ENCODE data around the gene TRIM72.
"Not testable (repeated sequence)": the region's sequence is repeated elsewhere in the genome, so short reads cannot be mapped to it uniquely, and the experiment has no call there.

Gene TRIM72

GRCh38 chr16:31213877-31214707 lies at the start of gene TRIM72:
TRIM72 (plus strand) TSS chr16:31214119; CDS start chr16:31214739, 620 bp downstream.
- DNase-seq (ENCODE audit: extremely low read depth in 1 of 2, low read depth in 1 of 2), result no peak

GRCh38 chr16:31167315-31167714 lies 46.6 kb upstream of the TRIM72 start:
- DNase-seq (ENCODE audit: extremely low read depth in 1 of 2, low read depth in 1 of 2), result no peak

GRCh38 chr16:31168848-31169247 lies 45.1 kb upstream of the TRIM72 start:
- no peak for DNase-seq (ENCODE audit: extremely low read depth in 1 of 2, low read depth in 1 of 2)

DNA sequence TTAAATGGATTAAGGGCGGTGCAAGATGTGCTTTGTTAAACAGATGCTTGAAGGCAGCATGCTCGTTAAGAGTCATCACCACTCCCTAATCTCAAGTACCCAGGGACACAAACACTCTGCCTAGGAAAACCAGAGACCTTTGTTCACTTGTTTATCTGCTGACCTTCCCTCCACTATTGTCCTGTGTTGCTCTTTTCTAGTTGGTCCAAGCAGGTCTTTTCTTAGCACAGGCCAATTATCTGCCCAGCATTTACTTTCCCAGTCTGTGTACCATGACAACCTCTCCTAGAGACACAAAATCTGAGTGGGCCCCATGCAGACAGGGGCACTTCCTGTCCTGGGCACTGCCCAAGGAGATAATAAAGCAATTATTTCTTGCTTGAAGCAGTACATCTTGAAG lies 43.9 kb upstream of the TRIM72 start:
- not testable (repeated sequence) for DNase-seq (ENCODE audit: extremely low read depth in 1 of 2, low read depth in 1 of 2)

DNA sequence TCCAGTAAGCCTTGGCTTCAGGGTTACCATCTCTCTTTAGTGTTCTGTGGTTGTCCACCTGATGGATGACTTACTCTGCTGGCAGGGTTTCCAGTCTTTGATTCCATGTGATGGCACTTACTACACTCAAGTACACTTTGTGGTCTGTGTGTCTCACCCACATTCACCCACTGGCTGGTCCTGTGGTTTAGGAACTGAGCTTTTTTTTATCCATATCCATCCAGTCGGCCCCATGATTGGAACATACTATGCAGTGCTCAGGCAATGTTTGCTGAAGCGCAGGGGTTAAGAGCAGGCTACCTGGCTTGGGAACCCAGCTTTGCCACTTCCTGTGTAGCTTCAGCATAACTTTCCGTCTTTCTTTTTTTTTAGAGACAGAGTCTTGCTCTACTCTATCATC lies 36.8 kb upstream of the TRIM72 start:
- DNase-seq (ENCODE audit: extremely low read depth in 1 of 2, low read depth in 1 of 2), result no peak

- no peak for DNase-seq (ENCODE audit: extremely low read depth in 1 of 2, low read depth in 1 of 2)
Observed at GRCh38 chr16:31179219-31179746, 34.6 kb upstream of the TRIM72 start.

DNA sequence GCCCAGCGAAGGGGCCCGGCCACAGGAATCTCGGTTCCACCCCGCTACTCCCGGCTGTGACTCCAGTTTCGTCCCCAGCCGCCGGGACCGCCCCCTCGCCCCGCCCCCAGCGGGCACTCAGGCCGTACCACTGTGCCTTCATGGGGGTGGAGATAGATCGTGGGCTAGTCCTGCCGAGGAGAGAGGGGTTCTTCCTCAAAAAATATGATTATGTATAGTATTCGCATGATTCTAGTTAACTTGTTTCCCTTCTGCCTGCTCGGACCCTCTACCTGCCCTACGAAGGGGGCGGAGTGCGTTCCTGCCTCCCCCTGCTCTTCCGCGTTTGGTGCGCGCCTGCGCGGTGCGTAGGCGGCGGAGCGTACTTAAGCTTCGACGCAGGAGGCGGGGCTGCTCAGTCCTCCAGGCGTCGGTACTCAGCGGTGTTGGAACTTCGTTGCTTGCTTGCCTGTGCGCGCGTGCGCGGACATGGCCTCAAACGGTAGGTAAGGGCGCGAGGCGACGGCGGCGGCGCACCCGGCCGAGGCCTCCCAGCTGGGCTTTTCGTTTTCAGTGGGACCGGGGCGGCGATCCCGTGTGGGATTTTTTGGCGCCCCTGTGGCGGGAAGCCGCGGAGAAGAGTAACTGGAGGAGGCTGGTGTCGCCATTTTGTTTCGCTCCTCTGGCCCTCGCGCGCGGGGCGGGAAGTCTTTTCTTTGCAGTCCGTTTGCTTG lies 34.0 kb upstream of the TRIM72 start, which contains the start of gene FUS:
FUS (plus strand) TSS at position 393 of the 713 bp plus-strand sequence; CDS start at position 469, 76 bp downstream.
- peak; percentile 82 to 86 for DNase-seq (ENCODE audit: extremely low read depth in 1 of 2, low read depth in 1 of 2)

DNA sequence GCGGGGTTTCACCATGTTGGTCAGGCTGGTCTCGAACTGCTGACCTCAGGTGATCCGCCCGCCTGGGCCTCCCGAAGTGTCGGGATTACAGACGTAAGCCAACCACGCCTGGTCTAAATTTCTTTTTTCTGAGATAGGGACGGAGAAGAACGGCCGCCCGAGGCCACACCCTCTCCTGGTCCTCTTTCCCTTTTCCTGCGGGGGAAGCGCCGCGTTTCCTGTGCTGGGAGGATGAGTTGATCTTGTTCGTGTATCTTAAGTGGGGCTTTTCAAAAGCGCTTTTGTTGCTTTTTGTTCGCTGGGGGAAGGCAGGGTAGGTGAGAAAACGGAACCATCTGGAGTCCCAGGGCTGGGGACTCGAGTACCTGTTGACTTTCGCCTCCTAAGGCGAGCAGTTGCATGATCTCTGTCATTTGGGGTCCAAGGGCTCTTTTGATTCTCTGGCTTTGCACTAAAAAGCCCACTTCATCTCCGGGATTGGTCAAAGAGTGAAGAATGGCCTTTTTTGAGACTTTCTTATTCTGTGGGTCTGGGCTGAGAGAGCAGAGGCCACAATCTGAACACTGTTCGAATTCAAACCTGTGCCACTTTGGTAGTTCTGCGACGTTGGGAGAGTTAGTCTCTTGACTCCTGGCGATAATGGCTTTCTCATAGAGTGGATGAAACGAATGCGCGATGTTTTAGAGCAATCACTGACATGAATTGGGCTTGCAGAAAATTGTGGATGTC lies 32.7 kb upstream of the TRIM72 start:
- DNase-seq (ENCODE audit: extremely low read depth in 1 of 2, low read depth in 1 of 2), result no peak

DNA sequence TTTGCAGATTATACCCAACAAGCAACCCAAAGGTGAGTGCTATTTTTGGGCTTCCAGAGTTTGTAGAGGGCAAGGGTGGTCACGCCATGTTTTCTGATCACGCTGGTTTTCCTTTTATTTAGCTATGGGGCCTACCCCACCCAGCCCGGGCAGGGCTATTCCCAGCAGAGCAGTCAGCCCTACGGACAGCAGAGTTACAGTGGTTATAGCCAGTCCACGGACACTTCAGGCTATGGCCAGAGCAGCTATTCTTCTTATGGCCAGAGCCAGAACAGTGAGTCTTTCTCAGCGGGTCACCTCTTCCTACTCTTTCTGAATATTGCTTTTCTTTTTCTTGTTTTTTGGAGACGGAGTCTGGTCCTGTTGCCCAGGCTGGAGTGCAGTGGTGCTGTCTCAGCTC lies 31.5 kb upstream of the TRIM72 start:
- no peak for DNase-seq (ENCODE audit: extremely low read depth in 1 of 2, low read depth in 1 of 2)

DNA sequence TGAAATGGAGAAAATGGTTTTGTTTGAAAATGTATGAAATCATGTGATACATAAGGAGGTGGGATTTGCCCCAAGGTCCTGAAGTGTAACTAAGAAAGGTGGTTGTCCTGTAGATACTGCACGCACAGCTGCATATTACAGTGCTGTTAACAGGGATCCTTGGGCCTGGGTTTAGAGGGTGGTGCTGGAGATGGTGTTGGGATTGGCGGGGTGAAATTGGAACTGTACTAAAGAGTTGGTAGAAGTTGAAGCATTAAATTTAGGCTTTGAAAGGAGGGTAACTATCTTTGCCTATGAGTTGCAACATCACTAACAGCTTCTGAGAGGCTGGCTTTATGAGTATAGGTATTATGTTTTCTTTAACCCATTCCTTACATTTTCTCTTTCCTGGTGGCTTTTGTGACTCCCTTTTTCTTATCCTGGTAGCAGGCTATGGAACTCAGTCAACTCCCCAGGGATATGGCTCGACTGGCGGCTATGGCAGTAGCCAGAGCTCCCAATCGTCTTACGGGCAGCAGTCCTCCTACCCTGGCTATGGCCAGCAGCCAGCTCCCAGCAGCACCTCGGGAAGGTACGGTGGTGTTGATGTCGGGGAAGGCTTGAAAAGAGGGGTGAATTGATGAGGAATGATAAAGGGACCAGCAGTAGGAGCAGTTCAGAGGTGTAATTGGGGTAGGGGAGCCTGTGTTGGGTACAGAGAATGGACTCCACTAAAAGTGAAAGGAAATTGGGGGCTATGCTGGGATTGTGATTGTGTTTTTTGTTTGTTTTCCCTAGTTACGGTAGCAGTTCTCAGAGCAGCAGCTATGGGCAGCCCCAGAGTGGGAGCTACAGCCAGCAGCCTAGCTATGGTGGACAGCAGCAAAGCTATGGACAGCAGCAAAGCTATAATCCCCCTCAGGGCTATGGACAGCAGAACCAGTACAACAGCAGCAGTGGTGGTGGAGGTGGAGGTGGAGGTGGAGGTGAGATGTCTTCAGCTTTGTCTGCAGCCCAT lies 30.2 kb upstream of the TRIM72 start:
- DNase-seq (ENCODE audit: extremely low read depth in 1 of 2, low read depth in 1 of 2), result no peak

DNA sequence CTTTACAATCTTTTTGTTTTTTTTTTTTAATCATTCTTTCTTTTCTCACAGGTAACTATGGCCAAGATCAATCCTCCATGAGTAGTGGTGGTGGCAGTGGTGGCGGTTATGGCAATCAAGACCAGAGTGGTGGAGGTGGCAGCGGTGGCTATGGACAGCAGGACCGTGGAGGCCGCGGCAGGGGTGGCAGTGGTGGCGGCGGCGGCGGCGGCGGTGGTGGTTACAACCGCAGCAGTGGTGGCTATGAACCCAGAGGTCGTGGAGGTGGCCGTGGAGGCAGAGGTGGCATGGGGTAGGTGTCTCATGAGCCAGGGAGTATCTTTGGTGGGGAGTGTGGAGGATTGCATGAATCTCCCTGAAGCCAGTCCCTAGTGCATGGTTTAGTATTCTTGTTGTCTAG lies 29.0 kb upstream of the TRIM72 start:
- DNase-seq (ENCODE audit: extremely low read depth in 1 of 2, low read depth in 1 of 2), result no peak

GRCh38 chr16:31185339-31185738 lies 28.6 kb upstream of the TRIM72 start:
- DNase-seq (ENCODE audit: extremely low read depth in 1 of 2, low read depth in 1 of 2), result no peak

- no peak for DNase-seq (ENCODE audit: extremely low read depth in 1 of 2, low read depth in 1 of 2)
Observed at GRCh38 chr16:31186176-31186575, 27.7 kb upstream of the TRIM72 start.

GRCh38 chr16:31186930-31187807 lies 26.8 kb upstream of the TRIM72 start:
- DNase-seq (ENCODE audit: extremely low read depth in 1 of 2, low read depth in 1 of 2), result no peak

GRCh38 chr16:31187808-31188189 lies 26.1 kb upstream of the TRIM72 start:
- DNase-seq (ENCODE audit: extremely low read depth in 1 of 2, low read depth in 1 of 2), result no peak

GRCh38 chr16:31188450-31189411 lies 25.2 kb upstream of the TRIM72 start:
- no peak for DNase-seq (ENCODE audit: extremely low read depth in 1 of 2, low read depth in 1 of 2)

DNA sequence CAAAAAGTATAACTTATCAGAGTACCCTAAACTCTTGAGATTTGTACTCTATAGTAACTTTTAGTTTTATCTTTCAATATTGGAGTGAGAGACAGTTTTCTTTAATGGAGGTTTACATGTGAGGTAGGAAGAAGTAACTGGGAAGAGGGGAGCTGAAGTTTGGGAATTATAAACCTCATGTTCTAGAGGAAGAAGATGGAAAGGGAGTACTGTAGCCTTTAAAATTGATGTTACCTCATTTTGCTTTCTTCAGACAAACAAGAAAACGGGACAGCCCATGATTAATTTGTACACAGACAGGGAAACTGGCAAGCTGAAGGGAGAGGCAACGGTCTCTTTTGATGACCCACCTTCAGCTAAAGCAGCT lies 24.5 kb upstream of the TRIM72 start:
- DNase-seq (ENCODE audit: extremely low read depth in 1 of 2, low read depth in 1 of 2), result no peak

GRCh38 chr16:31190061-31190460 lies 23.9 kb upstream of the TRIM72 start:
- DNase-seq (ENCODE audit: extremely low read depth in 1 of 2, low read depth in 1 of 2), result no peak
